ENCODE data around the gene KRTAP10-11. TPM values are rescaled to one million over a fixed set of nuclear protein-coding genes. Genes with fewer than 3 reads are reported as not detected.

Gene KRTAP10-11
- total RNA-seq, 1 donor: not detected

- no peak overlapping the region for H3K4me3 ChIP-seq (ENCODE audit: low read depth, low read length)
- no peak for DNase-seq (ENCODE audit: low read depth)
Observed at GRCh38 chr21:44612669-44613229, 33.5 kb upstream of the KRTAP10-11 start.

GRCh38 chr21:44613386-44614155, 32.6 kb upstream of the KRTAP10-11 start:
- H3K4me3 ChIP-seq (ENCODE audit: low read depth, low read length): no peak overlapping the region
- TF ChIP-seq, protein P1, sequence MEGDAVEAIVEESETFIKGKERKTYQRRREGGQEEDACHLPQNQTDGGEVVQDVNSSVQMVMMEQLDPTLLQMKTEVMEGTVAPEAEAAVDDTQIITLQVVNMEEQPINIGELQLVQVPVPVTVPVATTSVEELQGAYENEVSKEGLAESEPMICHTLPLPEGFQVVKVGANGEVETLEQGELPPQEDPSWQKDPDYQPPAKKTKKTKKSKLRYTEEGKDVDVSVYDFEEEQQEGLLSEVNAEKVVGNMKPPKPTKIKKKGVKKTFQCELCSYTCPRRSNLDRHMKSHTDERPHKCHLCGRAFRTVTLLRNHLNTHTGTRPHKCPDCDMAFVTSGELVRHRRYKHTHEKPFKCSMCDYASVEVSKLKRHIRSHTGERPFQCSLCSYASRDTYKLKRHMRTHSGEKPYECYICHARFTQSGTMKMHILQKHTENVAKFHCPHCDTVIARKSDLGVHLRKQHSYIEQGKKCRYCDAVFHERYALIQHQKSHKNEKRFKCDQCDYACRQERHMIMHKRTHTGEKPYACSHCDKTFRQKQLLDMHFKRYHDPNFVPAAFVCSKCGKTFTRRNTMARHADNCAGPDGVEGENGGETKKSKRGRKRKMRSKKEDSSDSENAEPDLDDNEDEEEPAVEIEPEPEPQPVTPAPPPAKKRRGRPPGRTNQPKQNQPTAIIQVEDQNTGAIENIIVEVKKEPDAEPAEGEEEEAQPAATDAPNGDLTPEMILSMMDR (IDR thresholded peaks at IDR 0.05; ENCODE audit: insufficient read depth, low read depth, low read length): no peak
- DNase-seq (ENCODE audit: low read depth): no peak

More at GRCh38 chr21:44612669-44613229, 33.5 kb upstream of the KRTAP10-11 start:
- TF ChIP-seq, protein P1 (IDR thresholded peaks at IDR 0.05; ENCODE audit: insufficient read depth, low read depth, low read length): no peak

GRCh38 chr21:44614161-44614631, 32.0 kb upstream of the KRTAP10-11 start:
- no peak overlapping the region for H3K4me3 ChIP-seq (ENCODE audit: low read depth, low read length)
- DNase-seq (ENCODE audit: low read depth): no peak
- TF ChIP-seq, protein P1 (IDR thresholded peaks at IDR 0.05; ENCODE audit: insufficient read depth, low read depth, low read length): no peak

GRCh38 chr21:44614961-44615391, 31.2 kb upstream of the KRTAP10-11 start:
- DNase-seq (ENCODE audit: low read depth): no peak
- TF ChIP-seq, protein P1 (IDR thresholded peaks at IDR 0.05; ENCODE audit: insufficient read depth, low read depth, low read length): no peak
- H3K4me3 ChIP-seq (ENCODE audit: low read depth, low read length): no peak overlapping the region

DNA sequence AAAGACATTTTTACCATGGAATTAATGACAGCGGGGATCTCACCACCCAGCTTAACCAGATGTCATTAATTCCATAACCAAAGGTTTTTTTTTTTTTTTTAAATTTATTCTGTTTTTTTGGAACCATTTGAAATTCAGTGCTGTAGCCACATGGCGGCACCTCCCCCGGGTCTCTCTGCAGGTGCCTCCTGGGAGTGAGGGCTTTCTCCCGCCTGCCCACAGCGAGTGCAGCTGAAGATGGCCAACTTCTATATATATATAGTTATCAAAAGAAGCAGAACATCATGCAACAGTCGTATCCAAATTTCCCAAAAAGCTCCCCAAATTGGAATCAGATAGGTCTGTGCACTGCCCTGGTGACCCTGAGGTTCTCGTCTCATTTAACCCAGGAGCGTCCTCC, 30.7 kb upstream of the KRTAP10-11 start:
- DNase-seq (ENCODE audit: low read depth): no peak
- H3K4me3 ChIP-seq (ENCODE audit: low read depth, low read length): no peak overlapping the region
- TF ChIP-seq, protein P1 (IDR thresholded peaks at IDR 0.05; ENCODE audit: insufficient read depth, low read depth, low read length): no peak

DNA sequence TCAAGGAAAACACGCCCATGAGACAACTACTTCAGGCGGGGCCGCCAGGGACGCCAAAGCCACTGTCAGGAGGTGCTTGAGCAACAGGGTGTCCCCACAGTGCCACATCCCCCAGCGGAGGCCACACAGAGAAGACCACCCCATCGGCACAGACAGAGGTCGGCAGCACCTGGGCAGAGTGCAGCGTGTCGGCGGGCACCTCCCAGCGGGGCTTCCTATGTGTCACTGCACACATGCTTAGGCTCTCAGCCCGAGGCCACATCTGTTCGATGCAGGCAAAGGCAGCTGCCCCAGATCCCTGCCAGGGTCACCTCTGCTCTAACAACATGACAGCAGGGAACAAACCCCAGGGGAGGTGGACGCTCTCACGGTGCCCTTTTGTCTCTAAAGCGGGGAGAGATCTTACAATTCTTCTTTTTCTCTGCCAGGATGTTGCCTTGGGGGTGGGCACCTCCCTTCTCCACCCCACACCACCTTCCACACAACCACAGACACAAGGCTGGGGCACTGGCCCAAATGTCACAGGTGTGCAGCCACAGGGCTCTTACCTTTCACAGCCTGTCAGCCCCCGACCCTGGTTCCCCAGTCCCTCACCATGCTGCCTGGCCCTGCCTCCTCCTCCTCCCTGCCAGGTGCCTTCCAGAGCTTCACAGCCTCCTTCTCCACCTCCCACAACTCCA, 30.2 kb upstream of the KRTAP10-11 start:
- H3K4me3 ChIP-seq (ENCODE audit: low read depth, low read length): no peak overlapping the region
- TF ChIP-seq, protein P1 (IDR thresholded peaks at IDR 0.05; ENCODE audit: insufficient read depth, low read depth, low read length): no peak
- no peak for DNase-seq (ENCODE audit: low read depth)

Data from fibroblast of villous mesenchyme (primary cell).